MM.1S (cell line): ENCODE measurements around the gene SPEM1.

ENCODE experiments used
- CTCF ChIP-seq: fragments of 300-600 bp; sonication (generic); IDR thresholded peaks from 2 replicates; pipeline ENCODE4 v1.5.1; 2016; ENCODE audit warnings: antibody characterized with exemption, low read length, mixed read lengths
- EZH2 ChIP-seq: fragments of 300-600 bp; sonication (generic); optimal IDR thresholded peaks from 2 replicates; pipeline ENCODE3; 2017; ENCODE audit warnings: low read depth, mild to moderate bottlenecking, antibody characterized with exemption, low read length, mixed read lengths

GRCh38 chr17:7464081-7464480 is 44.0 kb downstream of the SPEM1 start:
- TF ChIP-seq CTCF (no peak), EZH2 (no peak)
